Stimulated activated effector memory CD8-positive, alpha-beta T cell treated with anti-CD3 and anti-CD28 coated beads, Interleukin-12 subunit alpha, Interleukin-12 subunit beta, amount 100 ng/mL, for 72 hours (primary cell): ENCODE results near the gene RAB40A.

Experiments
- ATAC-seq: fragments of 150-1000 bp; cut with Tn5 transposase; 2 replicates; pipeline ENCODE4 v1.10.0; 2021
- DNase-seq, 2 donors: peaks; one replicate each; pipeline ENCODE4 v3.0.0; 2021 to 2022; ENCODE audit warnings: low spot score in 2 of 2
- H3K27ac Mint-ChIP-seq: one replicate; pipeline ENCODE4 v1.8.0; 2022; ENCODE audit warnings: mild to moderate bottlenecking, mixed read lengths
- H3K36me3 Mint-ChIP-seq: one replicate; pipeline ENCODE4 v1.8.0; 2022; ENCODE audit warnings: mild to moderate bottlenecking, mixed read lengths
- H3K4me1 Mint-ChIP-seq: one replicate; pipeline ENCODE4 v1.8.0; 2022; ENCODE audit warnings: mixed read lengths
- H3K4me3 Mint-ChIP-seq: one replicate; pipeline ENCODE4 v1.8.0; 2022; ENCODE audit warnings: mild to moderate bottlenecking, mixed read lengths
- H3K9me3 Mint-ChIP-seq: one replicate; pipeline ENCODE4 v1.8.0; 2022; ENCODE audit warnings: mixed read lengths

Gene RAB40A, protein sequence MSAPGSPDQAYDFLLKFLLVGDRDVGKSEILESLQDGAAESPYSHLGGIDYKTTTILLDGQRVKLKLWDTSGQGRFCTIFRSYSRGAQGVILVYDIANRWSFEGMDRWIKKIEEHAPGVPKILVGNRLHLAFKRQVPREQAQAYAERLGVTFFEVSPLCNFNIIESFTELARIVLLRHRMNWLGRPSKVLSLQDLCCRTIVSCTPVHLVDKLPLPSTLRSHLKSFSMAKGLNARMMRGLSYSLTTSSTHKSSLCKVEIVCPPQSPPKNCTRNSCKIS

GRCh38 chrX:103519389-103519788 is at the start of gene RAB40A:
Gene RAB40A (minus strand): TSS chrX:103519489. CDS start chrX:103500756, 18,733 bp downstream.
- ATAC-seq, result no peak
- H3K4me3 Mint-ChIP-seq, result no peak within 1 kb of the TSS
- H3K27ac Mint-ChIP-seq, result no peak within 1 kb of the TSS
- no peaks in the 10 kb centered on the region for H3K9me3 Mint-ChIP-seq
- no peaks in the 10 kb centered on the region for H3K4me1 Mint-ChIP-seq
- no peaks in the 10 kb centered on the region for H3K36me3 Mint-ChIP-seq
- no peak for DNase-seq

- Mint-ChIP-seq H3K4me1 (no peaks in the 10 kb centered on the region), H3K27ac (no peak overlapping the region), H3K36me3 (no peaks in the 10 kb centered on the region), H3K9me3 (no peaks in the 10 kb centered on the region), H3K4me3 (no peak overlapping the region)
- no peak for ATAC-seq
- DNase-seq, result no peak
Measured at GRCh38 chrX:103565752-103566151, 46.5 kb upstream of the RAB40A start.

GRCh38 chrX:103565197-103565596 is 45.9 kb upstream of the RAB40A start:
- Mint-ChIP-seq H3K36me3 (no peaks in the 10 kb centered on the region), H3K9me3 (no peaks in the 10 kb centered on the region), H3K4me3 (no peak overlapping the region), H3K27ac (no peak overlapping the region), H3K4me1 (no peaks in the 10 kb centered on the region)
- ATAC-seq (no peak), DNase-seq (no peak)

DNA sequence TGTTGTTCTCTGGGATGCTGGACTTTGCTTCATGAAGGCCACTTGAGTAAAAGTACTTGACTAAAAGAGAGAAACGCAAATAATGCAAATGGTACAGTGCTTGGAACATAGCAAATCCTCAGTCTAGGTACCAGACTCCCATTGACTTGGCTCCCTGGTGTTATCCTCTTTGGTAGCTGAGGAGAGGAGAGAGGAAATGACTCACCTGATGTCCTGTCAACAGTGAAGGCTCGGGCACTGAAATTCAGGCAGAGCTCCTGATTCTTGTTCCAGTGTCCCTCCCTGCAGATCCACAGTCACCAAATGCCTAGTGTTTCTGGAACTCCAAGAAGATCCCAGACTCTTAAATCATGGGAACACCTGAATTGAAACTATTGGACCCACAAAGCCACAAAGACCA is 43.5 kb upstream of the RAB40A start:
- Mint-ChIP-seq H3K36me3 (no peaks in the 10 kb centered on the region), H3K9me3 (no peaks in the 10 kb centered on the region), H3K27ac (no peak overlapping the region), H3K4me1 (no peaks in the 10 kb centered on the region), H3K4me3 (no peak overlapping the region)
- ATAC-seq (no peak), DNase-seq (no peak)

- DNase-seq (no peak), ATAC-seq (no peak)
- Mint-ChIP-seq H3K9me3 (no peaks in the 10 kb centered on the region), H3K4me3 (no peak overlapping the region), H3K36me3 (no peaks in the 10 kb centered on the region), H3K4me1 (no peaks in the 10 kb centered on the region), H3K27ac (no peak overlapping the region)
Measured at GRCh38 chrX:103560256-103560655, 41.0 kb upstream of the RAB40A start.

DNA sequence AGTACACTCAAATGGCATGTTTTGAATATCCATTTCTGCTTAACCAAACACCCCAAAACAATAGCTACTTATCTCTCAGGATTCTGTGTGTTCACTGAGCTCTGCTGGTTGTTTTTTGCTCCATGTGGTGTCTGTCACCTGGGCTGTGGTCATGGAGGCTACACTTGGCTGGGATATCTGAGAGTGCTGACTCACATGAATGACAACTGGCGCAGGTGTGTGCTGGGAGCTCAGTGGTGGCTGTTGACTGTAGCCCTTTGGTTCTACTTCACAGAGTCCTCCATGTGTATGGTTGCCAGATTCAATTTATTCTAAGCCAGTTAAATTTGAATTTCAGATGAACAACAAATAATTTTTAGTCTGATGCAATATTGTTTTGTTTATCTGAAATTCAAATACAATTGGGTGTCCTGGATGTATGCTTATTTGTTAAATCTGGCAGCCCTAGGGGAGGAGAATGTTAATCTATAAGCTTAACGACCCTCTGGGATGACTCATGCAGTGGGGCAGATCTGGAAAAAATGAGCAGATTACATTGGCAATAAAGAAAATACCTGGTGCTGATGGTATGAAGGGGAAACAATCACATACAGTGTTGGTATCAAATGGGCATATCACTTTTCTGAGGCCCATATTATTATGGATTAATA is 37.8 kb upstream of the RAB40A start:
- DNase-seq (no peak), ATAC-seq (no peak)
- H3K36me3 Mint-ChIP-seq, result peaks cover 5% of the 10 kb centered on the region
- H3K4me1 Mint-ChIP-seq, result peaks cover 5% of the 10 kb centered on the region
- no peak overlapping the region for H3K27ac Mint-ChIP-seq
- H3K9me3 Mint-ChIP-seq, result no peaks in the 10 kb centered on the region
- H3K4me3 Mint-ChIP-seq, result no peak overlapping the region

DNA sequence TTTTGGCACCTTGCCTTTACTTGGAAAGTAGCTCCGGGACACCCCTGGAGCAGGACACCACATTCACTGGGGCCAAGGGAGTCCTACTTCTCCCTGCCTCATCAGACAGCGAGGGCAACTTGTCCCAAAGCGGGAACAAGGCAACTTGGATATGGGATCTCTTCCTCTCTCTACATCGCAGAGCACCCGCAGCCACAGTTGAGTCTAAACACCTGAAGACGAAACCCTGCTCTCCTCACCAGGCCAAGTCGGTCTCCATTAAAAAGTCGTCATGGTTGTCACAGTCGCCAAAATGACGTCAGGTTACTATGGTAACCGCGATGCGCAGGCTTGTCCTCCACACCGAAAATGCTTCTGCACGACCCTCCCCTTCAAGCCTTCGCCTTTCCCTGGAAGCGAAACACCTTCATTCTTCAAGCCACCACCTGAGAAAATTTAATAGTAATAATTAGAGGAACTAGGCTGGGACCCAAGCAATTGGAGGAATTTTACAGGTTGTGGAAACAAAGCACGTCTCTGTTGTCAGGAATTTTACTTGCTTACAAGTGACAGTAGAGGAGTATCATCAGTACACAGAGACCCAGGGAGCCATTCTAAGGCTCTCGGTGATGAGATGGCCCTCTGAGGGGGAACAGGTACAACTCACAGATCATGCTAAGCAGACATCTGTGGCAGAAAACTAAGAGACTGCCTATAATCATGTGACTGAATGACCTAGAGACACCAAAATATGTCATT is 35.6 kb upstream of the RAB40A start:
- DNase-seq, result peak; percentile 35 to 62
- H3K36me3 Mint-ChIP-seq, result peaks cover 5% of the 10 kb centered on the region
- peak overlapping the region; percentile 90 for H3K27ac Mint-ChIP-seq

DNA sequence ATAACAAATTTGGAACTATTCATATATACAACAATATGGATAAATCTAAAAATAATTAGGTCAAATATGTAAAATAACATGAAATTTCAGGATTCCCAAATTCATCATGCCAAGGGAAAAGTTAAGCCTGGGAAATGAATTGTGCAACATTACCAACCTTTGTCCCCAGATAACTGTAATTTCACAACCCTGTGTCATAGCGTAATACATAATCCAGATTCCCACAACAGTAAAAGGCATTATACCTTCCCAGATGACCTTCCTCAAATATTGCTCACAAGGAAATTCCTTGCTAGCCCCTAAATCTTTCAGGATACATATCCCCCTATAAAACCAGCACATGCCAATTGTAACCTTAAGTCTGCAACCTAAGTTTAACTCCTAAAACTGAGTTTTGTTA is 32.9 kb upstream of the RAB40A start:
- ATAC-seq, result no peak
- peaks cover 5% of the 10 kb centered on the region for H3K4me1 Mint-ChIP-seq
- DNase-seq, result no peak
- no peaks in the 10 kb centered on the region for H3K9me3 Mint-ChIP-seq
- no peak overlapping the region for H3K27ac Mint-ChIP-seq
- H3K4me3 Mint-ChIP-seq, result no peak overlapping the region
- H3K36me3 Mint-ChIP-seq, result peaks cover 5% of the 10 kb centered on the region

More for the DNA sequence above, 35.6 kb upstream of the RAB40A start:
- Mint-ChIP-seq H3K9me3 (no peaks in the 10 kb centered on the region), H3K4me3 (peak overlapping the region; percentile 73), H3K4me1 (peaks cover 5% of the 10 kb centered on the region)
- peak; percentile 80 for ATAC-seq

GRCh38 chrX:103550415-103551051 is 31.2 kb upstream of the RAB40A start:
- H3K9me3 Mint-ChIP-seq, result no peaks in the 10 kb centered on the region
- peaks cover 5% of the 10 kb centered on the region for H3K36me3 Mint-ChIP-seq
- ATAC-seq (no peak), DNase-seq (no peak)
- H3K4me1 Mint-ChIP-seq, result peaks cover 5% of the 10 kb centered on the region
- no peak overlapping the region for H3K27ac Mint-ChIP-seq
- no peak overlapping the region for H3K4me3 Mint-ChIP-seq

GRCh38 chrX:103549916-103550315 is 30.6 kb upstream of the RAB40A start:
- DNase-seq (no peak), ATAC-seq (no peak)
- Mint-ChIP-seq H3K9me3 (no peaks in the 10 kb centered on the region), H3K4me3 (no peak overlapping the region), H3K36me3 (peaks cover 4% of the 10 kb centered on the region), H3K27ac (no peak overlapping the region), H3K4me1 (peaks cover 4% of the 10 kb centered on the region)

GRCh38 chrX:103540145-103540544 is 20.9 kb upstream of the RAB40A start:
- Mint-ChIP-seq H3K27ac (no peak overlapping the region), H3K4me3 (no peak overlapping the region), H3K9me3 (no peaks in the 10 kb centered on the region), H3K36me3 (no peaks in the 10 kb centered on the region), H3K4me1 (no peaks in the 10 kb centered on the region)
- ATAC-seq (no peak), DNase-seq (no peak)

DNA sequence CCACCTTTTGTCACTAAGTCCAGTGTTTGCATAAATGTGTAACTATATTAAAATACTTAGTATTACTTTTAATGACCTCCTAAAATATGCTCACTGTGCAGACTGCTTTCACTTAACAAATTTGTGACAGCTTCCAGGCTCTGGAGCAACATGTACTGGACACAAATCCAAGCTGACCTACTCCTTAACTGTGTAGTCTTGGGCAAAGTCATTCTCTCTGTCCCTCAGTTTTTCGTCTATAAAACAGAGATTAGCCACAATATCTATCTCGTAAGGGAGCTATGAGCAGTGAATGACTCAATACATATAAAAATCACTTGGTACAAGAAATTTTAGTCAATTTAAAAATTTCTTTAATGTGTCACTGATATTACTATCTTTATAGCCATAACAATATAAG is 20.4 kb upstream of the RAB40A start:
- DNase-seq, result no peak
- no peaks in the 10 kb centered on the region for H3K36me3 Mint-ChIP-seq
- H3K27ac Mint-ChIP-seq, result no peak overlapping the region
- ATAC-seq, result no peak
- no peak overlapping the region for H3K4me3 Mint-ChIP-seq
- H3K4me1 Mint-ChIP-seq, result no peaks in the 10 kb centered on the region
- no peaks in the 10 kb centered on the region for H3K9me3 Mint-ChIP-seq

DNA sequence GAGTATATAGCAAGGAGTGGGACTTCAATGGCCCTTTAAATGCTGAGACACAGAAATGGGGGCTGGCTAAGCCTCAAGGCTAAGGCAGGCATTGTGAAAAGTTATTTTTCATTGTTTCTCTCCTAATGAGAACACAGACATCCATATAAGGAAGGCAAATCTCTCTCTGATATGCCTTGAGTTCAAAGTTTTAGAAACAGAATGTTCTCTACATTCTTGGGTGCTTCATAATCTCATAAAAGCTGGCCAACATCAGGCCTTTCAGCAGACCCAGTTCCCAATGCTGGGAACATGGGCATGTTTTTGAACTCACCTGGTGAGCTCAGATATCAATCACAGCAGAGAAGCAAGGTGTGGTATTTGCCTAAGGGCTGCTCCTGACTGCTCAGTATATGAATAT is 19.4 kb upstream of the RAB40A start:
- Mint-ChIP-seq H3K4me1 (peaks cover 1% of the 10 kb centered on the region), H3K27ac (no peak overlapping the region), H3K36me3 (no peaks in the 10 kb centered on the region), H3K4me3 (no peak overlapping the region), H3K9me3 (no peaks in the 10 kb centered on the region)
- ATAC-seq (no peak), DNase-seq (no peak)

GRCh38 chrX:103537871-103538387 is 18.6 kb upstream of the RAB40A start:
- Mint-ChIP-seq H3K36me3 (no peaks in the 10 kb centered on the region), H3K27ac (no peak overlapping the region), H3K4me3 (no peak overlapping the region), H3K9me3 (no peaks in the 10 kb centered on the region), H3K4me1 (peaks cover 4% of the 10 kb centered on the region)
- no peak for DNase-seq
- ATAC-seq, result no peak

DNA sequence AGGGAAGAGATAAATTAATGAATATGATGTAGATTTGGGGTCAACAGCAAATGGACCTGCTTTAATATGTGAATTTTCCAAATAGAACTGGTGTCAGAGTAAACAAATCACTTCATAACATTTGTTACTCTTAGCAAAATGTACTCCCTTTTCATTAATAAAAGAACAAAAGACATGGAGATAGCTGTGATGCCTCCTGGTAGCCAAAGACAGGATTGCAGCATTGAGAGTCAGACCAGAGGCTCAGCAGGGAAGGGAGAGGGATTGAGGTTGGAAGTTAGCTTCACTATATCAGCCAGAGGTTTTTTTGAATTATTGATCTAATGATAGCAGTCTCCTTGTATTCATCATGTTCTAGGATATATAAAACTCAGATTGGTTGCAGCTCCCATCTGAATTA is 17.4 kb upstream of the RAB40A start:
- H3K36me3 Mint-ChIP-seq, result no peaks in the 10 kb centered on the region
- DNase-seq (no peak), ATAC-seq (no peak)
- H3K4me3 Mint-ChIP-seq, result no peak overlapping the region
- H3K9me3 Mint-ChIP-seq, result no peaks in the 10 kb centered on the region
- peaks cover 4% of the 10 kb centered on the region for H3K4me1 Mint-ChIP-seq
- no peak overlapping the region for H3K27ac Mint-ChIP-seq
